DND-41 (cell line): ENCODE results near the gene CNOT3.

Experiments
- ATAC-seq: fragments of 200-7000 bp; cut with Tn5 transposase; 3 replicates; pipeline ENCODE4 v1.9.1; 2021; ENCODE audit warnings: low read depth; ENCODE audit not compliant: insufficient read depth
- DNase-seq: peaks from one replicate; pipeline ENCODE4 v3.0.0-alpha.2; 2020
- H2AFZ ChIP-seq: 2 replicates; pipeline ENCODE4 v1.6.0; 2012; ENCODE audit warnings: low read depth, low read length
- H3K27ac ChIP-seq: 2 replicates; pipeline ENCODE4 v1.5.1; 2012; ENCODE audit warnings: low read length, inconsistent platforms
- H3K27me3 ChIP-seq: fragments of 200-600 bp; sonication (generic); 2 replicates; pipeline ENCODE4 v1.6.0; 2012; ENCODE audit warnings: low read length, mild to moderate bottlenecking, inconsistent platforms; ENCODE audit not compliant: insufficient read depth, poor library complexity
- H3K36me3 ChIP-seq: 2 replicates; pipeline ENCODE4 v1.5.1; 2012; ENCODE audit warnings: low read length, inconsistent platforms; ENCODE audit not compliant: insufficient read depth
- H3K4me1 ChIP-seq: 2 replicates; pipeline ENCODE4 v1.5.1; 2012; ENCODE audit warnings: mild to moderate bottlenecking, low read length; ENCODE audit not compliant: insufficient read depth
- H3K4me2 ChIP-seq: 2 replicates; pipeline ENCODE4 v1.6.0; 2012; ENCODE audit warnings: mild to moderate bottlenecking, moderate library complexity, low read length, inconsistent platforms; ENCODE audit not compliant: insufficient read depth
- H3K4me3 ChIP-seq, 2 experiments: fragments of 200-600 bp in 1 of 2; shearing (Covaris generic) in 1 of 2; 2 replicates each; pipeline ENCODE4 v1.5.1; 2012 to 2016; ENCODE audit warnings: inconsistent platforms in 2 of 2, low read length in 2 of 2, mild to moderate bottlenecking in 2 of 2, low read depth in 1 of 2, moderate library complexity in 1 of 2
- H3K79me2 ChIP-seq: 2 replicates; pipeline ENCODE4 v1.6.0; 2012; ENCODE audit warnings: low read length, inconsistent platforms; ENCODE audit not compliant: insufficient read depth
- H3K9ac ChIP-seq: 2 replicates; pipeline ENCODE4 v1.6.0; 2012; ENCODE audit warnings: low read depth, mild to moderate bottlenecking, inconsistent platforms, low read length, moderate library complexity
- H3K9me3 ChIP-seq: 2 replicates; pipeline ENCODE4 v1.5.1; 2012; ENCODE audit warnings: low read length, moderate library complexity, mild to moderate bottlenecking, inconsistent platforms; ENCODE audit not compliant: insufficient read depth, severe bottlenecking
- H4K20me1 ChIP-seq: 2 replicates; pipeline ENCODE4 v1.6.0; 2012; ENCODE audit warnings: low read length; ENCODE audit not compliant: insufficient read depth
- CTCF ChIP-seq: IDR thresholded peaks from 2 replicates; pipeline ENCODE4 v1.5.1; 2012; ENCODE audit warnings: borderline replicate concordance, low read length, moderate library complexity, mild to moderate bottlenecking; ENCODE audit not compliant: poor library complexity, severe bottlenecking; ENCODE audit errors: extremely low read depth
- EZH2 ChIP-seq: IDR thresholded peaks from 3 replicates; pipeline ENCODE4 v1.6.1; 2012; ENCODE audit warnings: borderline replicate concordance, low read depth, mild to moderate bottlenecking, moderate library complexity, low read length, inconsistent platforms; ENCODE audit not compliant: severe bottlenecking

CNOT3 gene

GRCh38 chr19:54106716-54107115 is 30.8 kb upstream of the CNOT3 start:
- H3K9ac ChIP-seq, result no peak overlapping the region
- H3K27me3 ChIP-seq, result no peaks in the 10 kb centered on the region
- no peak overlapping the region for H2AFZ ChIP-seq
- H3K36me3 ChIP-seq, result peaks cover 62% of the 10 kb centered on the region
- TF ChIP-seq EZH2, result no peak
- H4K20me1 ChIP-seq, result peaks cover 30% of the 10 kb centered on the region
- DNase-seq (no peak), ATAC-seq (no peak)
- H3K9me3 ChIP-seq, result no peaks in the 10 kb centered on the region
- peaks cover 28% of the 10 kb centered on the region for H3K4me1 ChIP-seq
- H3K27ac ChIP-seq, result no peak overlapping the region
- no peak overlapping the region for H3K4me3 ChIP-seq
- H3K4me2 ChIP-seq, result no peak overlapping the region
- peaks cover 67% of the 10 kb centered on the region for H3K79me2 ChIP-seq

- H3K9me3 ChIP-seq, result no peaks in the 10 kb centered on the region
Measured at GRCh38 chr19:54107876-54108490, 29.6 kb upstream of the CNOT3 start.

GRCh38 chr19:54108496-54108895 is 29.1 kb upstream of the CNOT3 start:
- Histone ChIP-seq H3K36me3 (peaks cover 71% of the 10 kb centered on the region), H4K20me1 (peaks cover 31% of the 10 kb centered on the region), H3K9ac (no peak overlapping the region), H2AFZ (no peak overlapping the region), H3K4me3 (no peak overlapping the region), H3K4me2 (no peak overlapping the region), H3K27ac (no peak overlapping the region), H3K9me3 (no peaks in the 10 kb centered on the region), H3K4me1 (peaks cover 22% of the 10 kb centered on the region), H3K79me2 (peaks cover 73% of the 10 kb centered on the region), H3K27me3 (no peaks in the 10 kb centered on the region)
- ATAC-seq (no peak), DNase-seq (no peak)
- TF ChIP-seq EZH2 (no peak), CTCF (no peak)

More at GRCh38 chr19:54107876-54108490, 29.6 kb upstream of the CNOT3 start:
- Histone ChIP-seq H3K4me1 (peaks cover 22% of the 10 kb centered on the region), H3K36me3 (peaks cover 66% of the 10 kb centered on the region), H3K9ac (no peak overlapping the region), H2AFZ (no peak overlapping the region), H3K4me2 (no peak overlapping the region), H3K4me3 (no peak overlapping the region), H3K27me3 (no peaks in the 10 kb centered on the region), H4K20me1 (peaks cover 30% of the 10 kb centered on the region), H3K79me2 (peaks cover 73% of the 10 kb centered on the region), H3K27ac (no peak overlapping the region)
- DNase-seq (no peak), ATAC-seq (no peak)
- no peak for TF ChIP-seq EZH2
- no peak for TF ChIP-seq CTCF

- Histone ChIP-seq H3K9me3 (no peaks in the 10 kb centered on the region), H3K27me3 (no peaks in the 10 kb centered on the region), H3K4me3 (no peak overlapping the region), H2AFZ (no peak overlapping the region), H3K27ac (no peak overlapping the region), H3K4me1 (peaks cover 19% of the 10 kb centered on the region), H3K79me2 (peaks cover 74% of the 10 kb centered on the region), H3K9ac (no peak overlapping the region), H3K4me2 (no peak overlapping the region), H3K36me3 (peaks cover 77% of the 10 kb centered on the region), H4K20me1 (peaks cover 42% of the 10 kb centered on the region)
- ATAC-seq, result no peak
- TF ChIP-seq CTCF (no peak), EZH2 (no peak)
- DNase-seq, result no peak
Measured at GRCh38 chr19:54109651-54110050, 27.9 kb upstream of the CNOT3 start.
